SK-N-MC (cell line): ENCODE data around the gene SLAMF8.

Experiments
- DNase-seq: peaks from one replicate; pipeline ENCODE4 v3.0.0-alpha.2; 2011; ENCODE audit warnings: low read depth, low spot score
- H3K27ac ChIP-seq: fragments of 200-600 bp; sonication (generic); 2 replicates; pipeline ENCODE4 v1.5.1; 2016; ENCODE audit warnings: mixed run types
- H3K36me3 ChIP-seq: fragments of 200-600 bp; sonication (generic); 2 replicates; pipeline ENCODE4 v1.6.1; 2017; ENCODE audit warnings: antibody characterized with exemption, low read length, mixed read lengths; ENCODE audit not compliant: insufficient read depth
- H3K4me3 ChIP-seq: fragments of 200-600 bp; sonication (generic); 2 replicates; pipeline ENCODE4 v1.5.1; 2016
- H3K9ac ChIP-seq: fragments of 200-600 bp; sonication (generic); 2 replicates; pipeline ENCODE4 v1.8.0; 2017; ENCODE audit warnings: mixed run types, mixed read lengths; ENCODE audit not compliant: insufficient read length
- H3K9me3 ChIP-seq: fragments of 200-600 bp; sonication (generic); 2 replicates; pipeline ENCODE4 v1.6.1; 2017; ENCODE audit warnings: low read depth, mild to moderate bottlenecking, antibody characterized with exemption, low read length, moderate library complexity, mixed read lengths
- EZH2 ChIP-seq: fragments of 200-600 bp; sonication (generic); IDR thresholded peaks from one replicate; pipeline ENCODE4 v1.6.1; 2017; ENCODE audit warnings: antibody characterized with exemption
- FOXP2 ChIP-seq: optimal IDR thresholded peaks from 2 replicates; pipeline ENCODE3; 2011; ENCODE audit warnings: mild to moderate bottlenecking, moderate library complexity; ENCODE audit not compliant: insufficient read depth; ENCODE audit errors: extremely low read length, control extremely low read depth
- POLR2AphosphoS5 ChIP-seq: IDR thresholded peaks from 2 replicates; pipeline ENCODE4 v1.6.1; 2012; ENCODE audit warnings: mild to moderate bottlenecking, low read depth, low read length, borderline replicate concordance

The SLAMF8 gene

GRCh38 chr1:159857889-159858288, 31.2 kb downstream of the SLAMF8 start:
- no peaks in the 10 kb centered on the region for H3K9me3 ChIP-seq
- H3K9ac ChIP-seq: no peak overlapping the region
- no peak for DNase-seq
- no peak overlapping the region for H3K27ac ChIP-seq
- TF ChIP-seq FOXP2 (no peak), EZH2 (no peak), POLR2AphosphoS5 (no peak)
- no peaks in the 10 kb centered on the region for H3K36me3 ChIP-seq
- no peak overlapping the region for H3K4me3 ChIP-seq

DNA sequence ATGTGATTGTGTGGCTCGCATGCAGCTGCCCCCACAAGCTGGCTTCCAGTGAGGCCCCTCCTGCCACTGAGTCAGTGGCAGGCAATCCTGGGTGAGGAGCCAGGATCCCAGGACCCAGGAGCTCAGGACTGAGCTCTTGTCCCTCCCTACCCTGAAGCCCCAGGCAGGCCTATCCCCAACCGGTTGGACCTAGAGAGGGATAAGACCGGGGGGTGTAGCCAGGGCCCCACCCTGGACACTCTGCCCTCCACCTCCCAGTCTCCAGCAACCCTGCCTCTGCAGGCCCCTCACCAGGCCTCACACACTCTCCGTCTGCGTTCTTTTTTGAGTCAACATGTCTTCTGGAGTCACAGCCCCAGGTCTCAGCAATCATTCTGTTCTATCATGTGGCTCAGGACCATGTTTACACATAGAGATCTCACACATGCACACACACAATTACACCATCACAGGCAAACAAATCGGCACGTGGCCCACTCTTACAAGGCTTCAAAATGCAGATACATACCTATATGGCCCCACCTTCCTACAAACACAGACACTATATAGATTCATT, 33.2 kb downstream of the SLAMF8 start:
- Histone ChIP-seq H3K9me3 (no peaks in the 10 kb centered on the region), H3K4me3 (no peak overlapping the region), H3K27ac (no peak overlapping the region), H3K36me3 (no peaks in the 10 kb centered on the region), H3K9ac (no peak overlapping the region)
- TF ChIP-seq FOXP2: no peak
- no peak for TF ChIP-seq POLR2AphosphoS5
- TF ChIP-seq EZH2: no peak
- no peak for DNase-seq

GRCh38 chr1:159860456-159860855, 33.8 kb downstream of the SLAMF8 start:
- Histone ChIP-seq H3K9ac (no peak overlapping the region), H3K27ac (no peak overlapping the region), H3K36me3 (no peaks in the 10 kb centered on the region), H3K9me3 (no peaks in the 10 kb centered on the region), H3K4me3 (no peak overlapping the region)
- TF ChIP-seq FOXP2: no peak
- no peak for TF ChIP-seq POLR2AphosphoS5
- TF ChIP-seq EZH2: no peak
- DNase-seq: no peak

DNA sequence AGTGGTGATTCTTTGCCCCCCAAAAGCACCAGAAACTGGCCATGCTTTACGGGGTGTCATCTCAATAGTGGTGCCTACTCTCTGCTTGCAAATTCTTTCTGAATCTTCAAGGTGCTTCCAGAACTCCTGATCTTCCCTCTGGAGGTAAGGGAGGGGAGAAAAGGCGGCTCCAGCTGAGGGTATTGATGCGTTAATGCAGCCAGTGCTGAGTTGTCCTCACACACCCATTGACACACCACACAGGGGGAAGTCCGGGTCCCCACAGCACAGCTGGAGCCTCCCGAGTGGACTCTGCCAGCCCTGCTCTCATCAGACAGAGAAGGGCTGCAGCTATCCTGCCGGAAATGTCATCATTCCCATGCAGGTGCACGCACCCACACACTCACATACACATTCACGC, 34.5 kb downstream of the SLAMF8 start:
- Histone ChIP-seq H3K27ac (no peak overlapping the region), H3K9ac (no peak overlapping the region), H3K36me3 (no peaks in the 10 kb centered on the region), H3K9me3 (no peaks in the 10 kb centered on the region), H3K4me3 (no peak overlapping the region)
- TF ChIP-seq FOXP2 (no peak), EZH2 (no peak), POLR2AphosphoS5 (no peak)
- no peak for DNase-seq

DNA sequence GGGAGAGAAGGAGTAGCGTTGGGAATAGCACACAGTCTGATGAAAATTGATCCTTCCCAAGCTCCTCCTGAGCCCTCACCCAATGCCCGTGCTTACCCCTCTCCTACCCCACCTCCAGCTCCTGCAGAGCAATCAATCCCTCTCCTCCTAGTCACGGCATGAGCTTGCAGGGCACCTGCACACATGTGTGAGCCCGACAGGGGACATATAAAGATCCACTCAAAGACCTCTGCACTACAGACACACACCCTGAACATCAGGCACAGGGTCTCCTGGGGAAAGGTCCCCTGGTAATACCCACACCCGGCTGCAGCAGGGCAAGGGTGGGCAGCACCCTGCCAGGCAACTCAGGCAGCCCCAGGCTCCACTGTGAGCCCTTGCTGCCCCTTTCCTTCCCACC, 35.4 kb downstream of the SLAMF8 start:
- Histone ChIP-seq H3K27ac (no peak overlapping the region), H3K9me3 (no peaks in the 10 kb centered on the region), H3K4me3 (no peak overlapping the region), H3K9ac (no peak overlapping the region), H3K36me3 (no peaks in the 10 kb centered on the region)
- TF ChIP-seq POLR2AphosphoS5 (no peak), EZH2 (no peak), FOXP2 (no peak)
- DNase-seq: no peak

- Histone ChIP-seq H3K27ac (no peak within 1 kb of the TSS), H3K9me3 (no peaks in the 10 kb centered on the region), H3K9ac (no peak within 1 kb of the TSS), H3K4me3 (no peak within 1 kb of the TSS), H3K36me3 (no peaks in the 10 kb centered on the region)
- TF ChIP-seq EZH2 (no peak), POLR2AphosphoS5 (no peak), FOXP2 (no peak)
- DNase-seq: no peak
Observed at GRCh38 chr1:159862557-159862956, 35.9 kb downstream of the SLAMF8 start, which contains the start of gene VSIG8. Gene VSIG8 (minus strand): TSS chr1:159862657. CDS start chr1:159862521, 136 bp downstream.

DNA sequence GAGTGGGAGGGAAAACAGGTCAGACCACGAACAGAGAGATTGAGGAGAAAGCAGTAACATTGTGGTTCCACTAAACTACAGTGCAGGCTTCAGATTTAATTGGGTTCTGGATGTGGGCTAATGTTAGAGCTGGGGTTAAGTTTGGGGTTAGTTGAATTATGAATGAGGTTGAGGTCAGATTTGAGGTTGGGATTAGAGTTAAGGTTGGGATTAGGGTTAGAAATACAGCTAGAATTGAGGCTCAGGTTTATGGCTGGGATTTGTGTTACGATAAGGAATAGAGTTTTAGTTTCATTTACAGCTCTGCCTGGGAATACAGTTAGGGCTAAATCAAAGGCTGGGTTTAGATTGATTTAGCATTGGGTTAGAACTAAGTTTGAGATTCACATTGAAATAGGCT, 37.6 kb downstream of the SLAMF8 start:
- H3K9ac ChIP-seq: no peak overlapping the region
- no peaks in the 10 kb centered on the region for H3K36me3 ChIP-seq
- DNase-seq: no peak
- TF ChIP-seq FOXP2 (no peak), POLR2AphosphoS5 (no peak), EZH2 (no peak)
- no peak overlapping the region for H3K27ac ChIP-seq
- no peak overlapping the region for H3K4me3 ChIP-seq
- no peaks in the 10 kb centered on the region for H3K9me3 ChIP-seq

GRCh38 chr1:159866066-159866465, 39.4 kb downstream of the SLAMF8 start:
- Histone ChIP-seq H3K9ac (no peak overlapping the region), H3K4me3 (no peak overlapping the region), H3K36me3 (no peaks in the 10 kb centered on the region), H3K27ac (no peak overlapping the region), H3K9me3 (no peaks in the 10 kb centered on the region)
- DNase-seq: no peak
- TF ChIP-seq EZH2: no peak
- no peak for TF ChIP-seq FOXP2
- TF ChIP-seq POLR2AphosphoS5: no peak
